ENCODE measurements around the gene CCNYL1. TPM values are rescaled to one million over a fixed set of nuclear protein-coding genes. Genes with fewer than 3 reads are reported as not detected.

Gene CCNYL1
- total RNA-seq, 2 donors from 2014 or later: 5.1 to 7.0 TPM

Other genes with a start within 250 kb of the CCNYL1 start
- gene CREB1, start 181.7 kb upstream of the CCNYL1 start, total RNA-seq: 100 to 1,000 TPM; 125 to 143 TPM
- gene METTL21A, start 86.2 kb upstream of the CCNYL1 start, total RNA-seq: 10 to 100 TPM; 10.4 to 12.4 TPM
- gene FZD5, start 58.3 kb downstream of the CCNYL1 start, total RNA-seq: under 1 TPM; 0.65 to 0.70 TPM